ENCODE results near the gene MCAT. TPM values are rescaled to one million over a fixed set of nuclear protein-coding genes. Genes with fewer than 3 reads are reported as not detected.

Gene MCAT
- total and polyA plus RNA-seq, 4 donors = 8.3 to 22.6 (median 14.8) TPM

- Histone ChIP-seq H3K4me3 (ENCODE audit: low read depth in 1 of 3, low read length in 3 of 3) (no peak overlapping the region), H3K36me3 (ENCODE audit: control insufficient read depth in 4 of 4, insufficient read depth in 3 of 4, low read depth in 1 of 4, low read length in 3 of 4) (peaks cover 0 to 21% (median 4%) of the 10 kb centered on the region in 4 donors), H3K9ac (ENCODE audit: low read depth in 1 of 2, low read length in 2 of 2) (no peak overlapping the region), H3K9me3 (ENCODE audit: control insufficient read depth in 4 of 4, low read length in 3 of 4) (no peaks in the 10 kb centered on the region), H3K4me1 (ENCODE audit: control insufficient read depth in 4 of 4, insufficient read depth in 4 of 4, low read length in 3 of 4) (no peaks in the 10 kb centered on the region), H3K27me3 (ENCODE audit: control insufficient read depth in 4 of 4, insufficient read depth in 4 of 4, low read length in 3 of 4) (no peaks in the 10 kb centered on the region), H3K27ac (ENCODE audit: low read depth in 1 of 2, low read length in 2 of 2) (no peak overlapping the region)
- no peak for DNase-seq (ENCODE audit: low spot score)
- 87% methylated on average over 23 of the region's 23 CpGs for WGBS
- TF ChIP-seq RAD21 (IDR thresholded peaks at IDR 0.05) (no peak), SP1 (IDR thresholded peaks at IDR 0.05) (no peak), JUND (IDR thresholded peaks at IDR 0.05) (no peak), HNF4G (IDR thresholded peaks at IDR 0.05) (no peak), CTCF (IDR thresholded peaks at IDR 0.05; ENCODE audit: low read depth, low read length, missing input control) (no peak), EGR1 (IDR thresholded peaks at IDR 0.05; ENCODE audit: low read depth in 2 of 2) (no peak), RXRA (IDR thresholded peaks at IDR 0.05) (no peak), YY1 (IDR thresholded peaks at IDR 0.05) (no peak), FOXA1 (IDR thresholded peaks at IDR 0.05) (no peak), GABPA (IDR thresholded peaks at IDR 0.05 in 1 of 2, conservative IDR thresholded peaks at IDR 0.05 in 1 of 2) (no peak), NR2F2 (IDR thresholded peaks at IDR 0.05) (no peak), FOXA2 (IDR thresholded peaks at IDR 0.05) (no peak), HNF4A (conservative IDR thresholded peaks at IDR 0.05) (no peak), TAF1 (conservative IDR thresholded peaks at IDR 0.05) (no peak)
- TF ChIP-seq, protein P1, sequence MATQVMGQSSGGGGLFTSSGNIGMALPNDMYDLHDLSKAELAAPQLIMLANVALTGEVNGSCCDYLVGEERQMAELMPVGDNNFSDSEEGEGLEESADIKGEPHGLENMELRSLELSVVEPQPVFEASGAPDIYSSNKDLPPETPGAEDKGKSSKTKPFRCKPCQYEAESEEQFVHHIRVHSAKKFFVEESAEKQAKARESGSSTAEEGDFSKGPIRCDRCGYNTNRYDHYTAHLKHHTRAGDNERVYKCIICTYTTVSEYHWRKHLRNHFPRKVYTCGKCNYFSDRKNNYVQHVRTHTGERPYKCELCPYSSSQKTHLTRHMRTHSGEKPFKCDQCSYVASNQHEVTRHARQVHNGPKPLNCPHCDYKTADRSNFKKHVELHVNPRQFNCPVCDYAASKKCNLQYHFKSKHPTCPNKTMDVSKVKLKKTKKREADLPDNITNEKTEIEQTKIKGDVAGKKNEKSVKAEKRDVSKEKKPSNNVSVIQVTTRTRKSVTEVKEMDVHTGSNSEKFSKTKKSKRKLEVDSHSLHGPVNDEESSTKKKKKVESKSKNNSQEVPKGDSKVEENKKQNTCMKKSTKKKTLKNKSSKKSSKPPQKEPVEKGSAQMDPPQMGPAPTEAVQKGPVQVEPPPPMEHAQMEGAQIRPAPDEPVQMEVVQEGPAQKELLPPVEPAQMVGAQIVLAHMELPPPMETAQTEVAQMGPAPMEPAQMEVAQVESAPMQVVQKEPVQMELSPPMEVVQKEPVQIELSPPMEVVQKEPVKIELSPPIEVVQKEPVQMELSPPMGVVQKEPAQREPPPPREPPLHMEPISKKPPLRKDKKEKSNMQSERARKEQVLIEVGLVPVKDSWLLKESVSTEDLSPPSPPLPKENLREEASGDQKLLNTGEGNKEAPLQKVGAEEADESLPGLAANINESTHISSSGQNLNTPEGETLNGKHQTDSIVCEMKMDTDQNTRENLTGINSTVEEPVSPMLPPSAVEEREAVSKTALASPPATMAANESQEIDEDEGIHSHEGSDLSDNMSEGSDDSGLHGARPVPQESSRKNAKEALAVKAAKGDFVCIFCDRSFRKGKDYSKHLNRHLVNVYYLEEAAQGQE (IDR thresholded peaks at IDR 0.05) = no peak
- TF ChIP-seq, protein P2, sequence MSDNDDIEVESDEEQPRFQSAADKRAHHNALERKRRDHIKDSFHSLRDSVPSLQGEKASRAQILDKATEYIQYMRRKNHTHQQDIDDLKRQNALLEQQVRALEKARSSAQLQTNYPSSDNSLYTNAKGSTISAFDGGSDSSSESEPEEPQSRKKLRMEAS (IDR thresholded peaks at IDR 0.05) = no peak
- TF ChIP-seq, protein P3, sequence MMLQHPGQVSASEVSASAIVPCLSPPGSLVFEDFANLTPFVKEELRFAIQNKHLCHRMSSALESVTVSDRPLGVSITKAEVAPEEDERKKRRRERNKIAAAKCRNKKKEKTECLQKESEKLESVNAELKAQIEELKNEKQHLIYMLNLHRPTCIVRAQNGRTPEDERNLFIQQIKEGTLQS (IDR thresholded peaks at IDR 0.05) = no peak
These were observed 23.1 kb upstream of the MCAT start for GRCh38 chr22:43166132-43166930.

DNA sequence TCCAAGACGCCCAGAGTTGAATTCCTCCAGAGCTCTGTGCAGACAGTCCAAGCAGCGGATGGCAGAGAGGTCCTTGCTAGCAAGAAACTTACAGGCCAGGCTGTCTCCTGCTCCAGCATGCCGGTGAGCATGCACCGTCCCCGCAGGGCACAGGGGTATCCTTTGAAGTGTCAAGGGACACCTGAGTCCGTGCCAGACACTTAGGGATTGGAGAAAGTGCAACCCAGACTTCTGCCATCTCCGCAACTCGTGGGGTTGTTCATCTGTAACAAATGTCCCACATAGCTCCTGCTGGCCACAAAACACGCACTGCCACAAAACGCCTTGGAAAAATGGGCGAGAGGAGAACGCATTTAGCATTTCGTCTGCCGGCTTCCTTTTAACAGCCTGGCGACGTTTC lies 21.4 kb upstream of the MCAT start:
- Histone ChIP-seq H3K9me3 (ENCODE audit: control insufficient read depth in 4 of 4, low read length in 3 of 4) (no peaks in the 10 kb centered on the region), H3K36me3 (ENCODE audit: control insufficient read depth in 4 of 4, insufficient read depth in 3 of 4, low read depth in 1 of 4, low read length in 3 of 4) (peaks cover 0 to 12% (median 2%) of the 10 kb centered on the region in 4 donors), H3K9ac (ENCODE audit: low read depth in 1 of 2, low read length in 2 of 2) (no peak overlapping the region), H3K4me3 (ENCODE audit: low read depth in 1 of 3, low read length in 3 of 3) (no peak overlapping the region), H3K27ac (ENCODE audit: low read depth in 1 of 2, low read length in 2 of 2) (no peak overlapping the region), H3K4me1 (ENCODE audit: control insufficient read depth in 4 of 4, insufficient read depth in 4 of 4, low read length in 3 of 4) (no peaks in the 10 kb centered on the region), H3K27me3 (ENCODE audit: control insufficient read depth in 4 of 4, insufficient read depth in 4 of 4, low read length in 3 of 4) (no peaks in the 10 kb centered on the region)
- no peak for DNase-seq (ENCODE audit: low spot score)
- WGBS = 57% methylated on average over 16 of the region's 16 CpGs
- TF ChIP-seq CTCF (IDR thresholded peaks at IDR 0.05; ENCODE audit: low read depth, low read length, missing input control) (no peak), SP1 (IDR thresholded peaks at IDR 0.05) (no peak), EGR1 (IDR thresholded peaks at IDR 0.05; ENCODE audit: low read depth in 2 of 2) (no peak), RXRA (IDR thresholded peaks at IDR 0.05) (no peak), HNF4G (IDR thresholded peaks at IDR 0.05) (no peak), NR2F2 (IDR thresholded peaks at IDR 0.05) (no peak), ZBTB33 (IDR thresholded peaks at IDR 0.05) (no peak), FOXA2 (IDR thresholded peaks at IDR 0.05) (no peak)
- TF ChIP-seq, protein P3 (IDR thresholded peaks at IDR 0.05) = no peak
